Skin of body (tissue), 2 donors: Measurements from ENCODE around the gene NR4A1. TPM values are rescaled to one million over a fixed set of nuclear protein-coding genes. Genes with fewer than 3 reads are reported as not detected.

Experiments
- DNase-seq: peaks from one replicate; lab custom pipeline; 2025; lab: John Stamatoyannopoulos, UW
- total RNA-seq: library from RNA; depleted of rRNA; stranded (reverse); fragments of >200 nt; gene quantifications from one replicate; pipeline ENCODE4 v1.2.3, GENCODE V29; 2014

Gene NR4A1
- total RNA-seq, 1 donor from 2014 or later: 138 TPM

- DNase-seq: no peak
Observed at GRCh38 chr12:52076811-52077210, 25.6 kb downstream of the NR4A1 start.

DNA sequence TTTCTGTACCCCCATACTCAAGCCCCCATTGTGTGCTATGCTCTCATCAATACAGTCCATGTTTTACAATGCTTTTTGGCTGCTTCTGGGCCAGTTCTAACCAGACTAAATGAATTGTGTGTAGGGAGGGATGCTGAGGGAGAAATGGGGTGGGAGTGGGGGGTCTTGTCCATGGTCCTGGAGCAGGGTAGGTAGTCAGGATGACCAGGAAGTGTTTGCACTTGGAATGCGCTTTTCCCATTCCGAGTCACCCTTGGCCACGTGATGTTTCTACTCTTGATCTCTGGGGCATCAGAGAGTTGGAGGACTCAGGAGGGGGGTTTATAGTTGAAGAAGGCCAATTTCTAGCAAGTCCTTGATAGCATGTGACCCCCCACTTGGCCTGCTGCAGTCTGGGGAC lies 27.0 kb downstream of the NR4A1 start:
- no peak for DNase-seq

DNA sequence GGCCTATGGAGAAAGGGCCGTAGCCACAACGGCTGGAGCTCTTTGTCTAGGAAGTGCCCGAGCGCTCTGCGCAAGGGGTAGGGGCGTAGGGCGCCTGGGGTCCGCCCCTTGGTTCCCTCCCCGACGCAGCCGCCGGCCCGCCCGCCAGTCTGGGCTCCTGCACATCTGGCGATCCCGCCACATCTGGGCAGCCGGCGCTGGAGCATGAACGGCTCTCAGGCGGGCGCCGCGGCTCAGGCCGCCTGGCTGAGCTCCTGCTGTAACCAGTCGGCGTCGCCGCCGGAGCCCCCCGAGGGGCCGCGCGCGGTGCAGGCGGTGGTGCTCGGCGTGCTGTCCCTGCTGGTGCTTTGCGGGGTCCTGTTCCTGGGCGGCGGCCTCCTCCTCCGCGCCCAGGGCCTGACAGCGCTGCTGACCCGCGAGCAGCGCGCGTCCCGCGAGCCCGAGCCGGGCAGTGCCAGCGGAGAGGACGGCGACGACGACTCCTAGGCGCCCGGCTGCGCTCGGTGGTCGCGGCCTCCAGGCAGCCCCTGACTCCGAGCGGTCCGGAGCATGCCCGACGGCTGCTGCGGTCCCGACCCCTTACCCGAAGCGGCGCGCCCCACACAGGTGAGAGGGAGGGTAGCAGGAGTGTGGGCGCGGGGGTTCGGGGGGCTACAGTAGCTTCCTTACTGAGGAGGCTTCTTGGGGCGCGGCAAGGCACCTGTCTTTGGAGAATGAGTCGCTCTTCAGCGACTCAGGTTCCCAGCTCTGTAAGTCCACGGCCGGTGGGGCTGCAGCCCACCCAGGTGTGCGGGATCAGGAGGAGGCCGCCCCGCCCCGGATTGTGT lies 28.5 kb downstream of the NR4A1 start, which contains the start of gene SMIM41:
Gene SMIM41 (plus strand): TSS at position 129 of the 827 bp plus-strand sequence. CDS start 76 bp downstream, at position 205.
- DNase-seq: no peak

DNA sequence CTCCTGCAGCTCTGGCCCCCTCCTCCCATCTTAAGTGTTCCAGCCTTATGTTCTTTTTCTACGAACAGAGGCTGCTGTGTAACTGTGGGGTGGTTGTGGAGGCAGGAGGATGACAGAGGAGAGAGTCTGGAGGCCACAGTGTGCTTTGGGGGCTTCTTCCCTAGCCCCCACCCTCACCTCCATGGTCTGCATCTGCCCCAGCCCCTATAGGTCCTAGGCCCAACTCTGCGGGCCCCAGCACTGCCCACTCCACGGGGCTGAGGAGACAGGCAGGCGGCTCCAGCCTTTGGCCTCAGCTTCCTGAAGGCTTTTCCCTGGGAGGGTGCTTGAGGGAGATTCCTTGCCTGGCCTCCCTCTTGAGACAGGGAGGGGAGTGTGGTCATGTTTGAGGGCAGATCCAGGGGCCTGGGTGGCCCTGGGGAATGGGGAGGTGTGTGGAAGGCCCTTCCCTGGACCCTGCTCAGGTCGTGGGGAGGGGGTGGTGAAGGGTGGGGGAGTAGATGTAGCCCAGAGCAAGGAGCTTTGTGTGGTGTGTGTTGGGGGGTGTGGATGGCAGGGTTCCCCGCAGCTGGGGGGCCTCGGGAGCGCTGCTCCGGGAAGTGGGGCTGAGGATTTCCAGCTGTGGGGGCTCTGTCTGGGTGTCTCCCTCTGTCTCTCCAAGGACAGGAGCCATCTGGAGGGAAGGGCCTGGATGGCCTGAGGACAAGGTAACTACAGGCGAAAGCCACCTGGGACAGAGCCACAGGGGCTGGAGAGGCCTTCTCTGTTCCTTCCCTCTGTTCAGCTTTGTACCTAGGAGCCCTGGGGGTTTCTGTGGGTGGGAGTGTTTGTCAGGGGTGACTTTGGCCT lies 29.4 kb downstream of the NR4A1 start:
- DNase-seq: no peak

GRCh38 chr12:52081263-52081733 lies 30.1 kb downstream of the NR4A1 start:
- no peak for DNase-seq

DNA sequence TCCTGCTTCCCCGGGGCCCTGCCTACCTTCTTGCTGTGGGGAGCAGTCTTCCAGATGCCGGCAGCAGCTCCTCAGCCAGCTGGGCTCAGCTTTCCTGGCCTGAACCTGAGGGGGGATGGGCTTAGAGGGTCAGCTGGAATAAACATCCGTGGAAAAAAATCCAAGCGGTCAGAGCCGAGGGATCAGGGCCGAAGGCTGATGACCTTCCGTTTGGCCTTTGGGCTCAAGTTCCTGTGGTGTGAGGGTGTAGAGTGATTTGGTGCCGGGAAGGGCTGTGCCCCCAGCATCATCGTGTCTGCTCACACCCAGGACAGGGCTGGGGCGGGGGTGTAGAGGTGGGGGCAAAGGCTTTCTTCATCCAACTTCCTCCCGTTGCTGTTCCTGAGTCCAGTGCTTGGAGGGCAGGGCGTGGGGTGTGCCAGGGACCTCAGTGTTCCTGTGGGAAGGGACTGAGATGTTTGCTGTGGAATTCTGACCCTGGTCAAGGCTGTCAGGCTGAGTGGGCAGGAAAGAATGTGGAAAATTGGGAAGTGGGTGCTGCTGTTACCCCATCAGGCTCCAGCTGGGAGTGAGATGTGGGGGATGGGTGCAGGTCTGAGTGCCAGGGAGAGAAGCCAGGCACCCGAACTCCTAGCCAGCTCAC lies 30.9 kb downstream of the NR4A1 start:
- no peak for DNase-seq

GRCh38 chr12:52082669-52082987 lies 31.4 kb downstream of the NR4A1 start:
- no peak for DNase-seq

GRCh38 chr12:52082988-52083637 lies 31.9 kb downstream of the NR4A1 start:
- DNase-seq: no peak

GRCh38 chr12:52083638-52083996 lies 32.4 kb downstream of the NR4A1 start:
- no peak for DNase-seq

DNA sequence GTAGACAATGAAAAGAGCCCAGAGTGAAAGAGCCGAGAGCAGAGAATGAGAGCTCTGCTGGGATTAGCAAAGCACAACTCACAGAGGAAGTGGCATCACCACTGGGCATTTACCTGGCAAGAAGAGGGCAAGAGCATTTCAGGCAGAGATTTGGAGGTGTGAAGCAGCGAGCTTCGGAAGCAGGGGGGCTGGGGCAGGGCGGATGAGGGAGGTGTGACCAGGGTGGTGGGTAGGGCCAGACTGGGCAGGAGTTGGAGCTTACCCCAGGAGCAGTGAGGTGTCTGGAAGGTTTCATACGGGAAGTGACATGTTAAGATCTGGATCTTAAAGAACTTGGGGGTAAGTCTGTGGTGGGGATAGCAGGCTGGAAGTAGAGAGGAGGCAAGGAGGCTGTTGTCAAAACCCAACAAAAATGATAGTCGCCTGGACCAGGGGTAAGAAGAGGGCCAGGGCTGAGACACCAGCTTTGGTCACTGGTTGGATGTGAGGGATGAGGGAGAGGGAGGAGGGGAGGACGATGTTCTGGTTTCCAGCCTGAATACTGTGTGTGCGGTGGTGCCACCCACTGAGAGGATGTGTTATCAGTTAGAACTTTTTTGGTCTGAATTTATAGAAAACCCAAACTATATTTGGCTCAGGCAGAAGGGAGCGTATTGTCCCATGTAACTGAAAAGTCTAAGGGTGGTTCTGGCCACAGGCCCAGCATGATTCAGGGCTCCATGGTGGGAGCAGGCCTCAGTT lies 33.4 kb downstream of the NR4A1 start:
- no peak for DNase-seq

DNA sequence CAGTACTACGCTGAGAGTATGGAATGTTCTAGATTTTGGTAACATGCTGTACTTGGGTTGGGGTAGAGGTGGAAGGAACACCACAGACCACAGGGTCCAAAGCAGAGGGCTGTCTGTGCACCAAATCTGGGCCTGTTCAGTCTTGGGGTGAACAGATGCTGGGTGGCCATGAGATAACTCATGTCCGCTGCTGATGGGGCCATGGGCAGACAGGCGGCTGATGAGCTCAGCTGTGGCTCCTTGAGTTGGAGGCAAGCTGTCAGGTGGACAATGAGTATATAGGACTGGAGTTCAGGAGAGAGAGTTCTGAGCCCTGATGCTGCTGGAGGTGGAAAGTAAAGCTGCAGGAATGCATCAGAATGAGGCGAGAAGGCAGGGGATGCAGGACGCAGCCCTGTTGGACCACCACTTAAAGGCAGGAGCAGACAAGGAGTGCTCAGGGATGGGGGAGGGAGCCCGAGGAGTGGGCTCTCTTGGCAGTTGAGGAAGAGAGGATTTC lies 34.5 kb downstream of the NR4A1 start:
- no peak for DNase-seq

DNA sequence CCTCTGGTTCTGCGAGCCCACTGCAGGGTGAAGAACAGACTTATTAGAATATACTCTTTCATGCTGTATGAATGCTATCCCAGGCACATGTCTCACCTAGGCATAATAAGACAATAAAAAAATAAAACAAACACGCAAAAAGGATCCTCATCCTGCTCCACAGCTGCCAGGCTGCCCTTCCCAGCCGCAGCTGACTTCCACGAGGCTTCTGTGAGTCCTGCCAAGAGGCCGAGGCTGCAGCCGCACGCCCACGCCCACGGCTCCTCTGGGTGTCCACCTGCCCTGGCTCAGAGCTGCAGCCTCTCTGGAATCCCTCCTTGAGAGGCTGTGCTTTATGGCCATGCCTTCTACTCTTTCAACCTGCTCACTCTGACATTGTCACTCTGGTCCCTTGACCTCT lies 35.1 kb downstream of the NR4A1 start:
- DNase-seq: no peak

GRCh38 chr12:52086944-52087835 lies 35.9 kb downstream of the NR4A1 start:
- DNase-seq: no peak

- no peak for DNase-seq
Observed at GRCh38 chr12:52087961-52088820, 36.9 kb downstream of the NR4A1 start.

GRCh38 chr12:52089491-52089890 lies 38.2 kb downstream of the NR4A1 start:
- DNase-seq: no peak

- no peak for DNase-seq
Observed at GRCh38 chr12:52090291-52090690, 39.0 kb downstream of the NR4A1 start.

DNA sequence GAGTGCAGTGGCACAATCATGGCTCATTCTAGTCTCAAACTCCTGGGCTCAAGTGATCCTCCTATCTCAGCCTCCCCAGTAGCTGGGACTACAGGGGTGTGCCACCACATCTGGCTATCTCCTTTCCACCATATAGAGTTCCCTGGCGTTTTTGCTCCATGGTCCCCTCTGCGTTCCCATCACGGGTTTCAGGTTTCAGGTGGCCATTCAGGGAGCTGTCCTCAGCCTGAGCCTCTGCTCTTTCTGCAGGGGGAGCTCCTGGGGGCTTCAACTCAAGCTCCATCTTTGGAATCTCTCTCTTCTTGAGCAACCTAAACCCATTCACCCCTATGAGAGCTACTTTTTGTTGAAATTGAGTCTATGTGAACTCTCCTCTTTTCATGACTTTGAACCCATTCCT lies 39.8 kb downstream of the NR4A1 start:
- no peak for DNase-seq

- DNase-seq: no peak
Observed at GRCh38 chr12:52091869-52092268, 40.6 kb downstream of the NR4A1 start.

DNA sequence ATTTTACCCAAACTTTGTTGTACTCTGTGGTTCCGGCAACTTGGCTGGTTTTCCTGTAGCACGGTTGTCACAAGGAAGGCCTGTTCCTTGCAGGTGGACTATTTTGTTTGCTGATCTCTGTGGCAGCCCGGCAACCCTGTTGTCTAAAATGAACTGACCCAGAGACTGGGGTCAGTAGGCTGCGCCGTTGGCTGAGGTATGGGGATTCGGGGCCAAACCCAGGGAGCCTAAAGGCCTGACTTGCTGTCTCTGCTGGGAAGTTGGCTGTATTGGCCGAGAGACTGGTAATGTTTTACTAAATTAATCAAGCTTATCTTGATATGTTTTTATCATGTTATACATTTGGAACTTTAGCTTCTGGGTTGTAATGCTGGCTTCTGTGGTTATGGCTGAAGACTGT lies 42.1 kb downstream of the NR4A1 start:
- DNase-seq: no peak
